ENCODE results near the gene GDI1. TPM values are rescaled to one million over a fixed set of nuclear protein-coding genes. Genes with fewer than 3 reads are reported as not detected.

The GDI1 gene
- total RNA-seq, 1 experiment from 2014 or later, result 116 TPM

DNA sequence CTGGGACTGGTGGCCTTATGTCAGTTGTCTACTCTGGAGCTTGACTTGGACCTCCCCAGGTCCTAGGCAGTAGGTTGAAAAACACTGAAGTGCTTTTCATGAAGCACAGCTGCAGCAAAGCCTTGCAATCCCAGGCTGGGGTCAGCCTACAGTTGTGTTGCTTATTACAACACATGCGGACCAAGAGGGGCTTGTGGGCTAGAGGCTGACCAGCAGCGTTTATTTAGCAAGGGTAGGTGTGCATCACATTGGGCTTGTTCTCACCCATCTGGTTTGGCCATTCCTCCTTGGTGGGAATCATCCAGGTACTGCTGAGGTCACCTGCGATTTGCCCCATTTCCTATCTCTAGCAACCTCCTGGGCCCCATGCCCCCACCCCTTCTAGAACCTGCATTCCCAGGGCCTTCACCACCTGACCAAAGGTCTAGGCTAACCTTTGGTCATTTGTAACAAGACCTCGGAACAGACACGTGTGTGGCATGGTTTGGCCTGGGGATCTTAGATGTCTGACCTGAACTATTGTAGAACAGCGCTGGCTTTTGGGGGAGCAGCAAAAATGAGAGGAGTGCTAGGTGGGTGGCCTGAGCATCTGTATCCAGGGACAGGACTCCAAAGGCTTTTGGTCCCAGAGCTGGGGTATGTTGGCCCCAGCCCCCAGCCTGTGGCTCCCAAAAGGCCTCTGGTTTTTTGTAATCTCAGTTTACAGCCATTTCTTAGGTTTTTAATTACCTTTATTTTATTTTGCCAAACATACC lies 35.7 kb upstream of the GDI1 start:
- peak overlapping the region; percentile 94; the same call in 1 of the 2 replicates for H3K4me2 ChIP-seq
- no peak overlapping the region for H3K4me3 ChIP-seq
- no TSS peak for BruUV-seq (replicated peaks)
- ChIA-PET POLR2A (ENCODE audit: unreplicated experiment) (interaction anchor here (0.6 to 1.1 kb wide), 3 partner anchors 51 to 126 kb away, joined by 3 to 5 read pairs (median 4); partner anchors contain the start of gene SLC10A3), CTCF (no interaction called here)
- intact Hi-C loops (cut with micrococcal nuclease; ENCODE audit: unreplicated experiment), result no loop called here
- DNase-seq, result peak in 1 of 2 experiments; percentile 61
- no peaks in the 10 kb centered on the region for H3K9me3 ChIP-seq (ENCODE audit: insufficient read depth, low read depth)
- H3K27ac ChIP-seq, result peak overlapping the region; percentile 97
- H3K4me1 ChIP-seq (replicated peaks; ENCODE audit: insufficient read depth), result peaks cover 7% of the 10 kb centered on the region
- peaks cover 47% of the 10 kb centered on the region for H3F3A ChIP-seq (ENCODE audit: insufficient read depth, low read depth)
- no peaks in the 10 kb centered on the region for H3K9me2 ChIP-seq (ENCODE audit: insufficient read depth)
- TF ChIP-seq EZH2 (IDR thresholded peaks at IDR 0.05; ENCODE audit: low read depth), result no peak
- TF ChIP-seq, protein P1, sequence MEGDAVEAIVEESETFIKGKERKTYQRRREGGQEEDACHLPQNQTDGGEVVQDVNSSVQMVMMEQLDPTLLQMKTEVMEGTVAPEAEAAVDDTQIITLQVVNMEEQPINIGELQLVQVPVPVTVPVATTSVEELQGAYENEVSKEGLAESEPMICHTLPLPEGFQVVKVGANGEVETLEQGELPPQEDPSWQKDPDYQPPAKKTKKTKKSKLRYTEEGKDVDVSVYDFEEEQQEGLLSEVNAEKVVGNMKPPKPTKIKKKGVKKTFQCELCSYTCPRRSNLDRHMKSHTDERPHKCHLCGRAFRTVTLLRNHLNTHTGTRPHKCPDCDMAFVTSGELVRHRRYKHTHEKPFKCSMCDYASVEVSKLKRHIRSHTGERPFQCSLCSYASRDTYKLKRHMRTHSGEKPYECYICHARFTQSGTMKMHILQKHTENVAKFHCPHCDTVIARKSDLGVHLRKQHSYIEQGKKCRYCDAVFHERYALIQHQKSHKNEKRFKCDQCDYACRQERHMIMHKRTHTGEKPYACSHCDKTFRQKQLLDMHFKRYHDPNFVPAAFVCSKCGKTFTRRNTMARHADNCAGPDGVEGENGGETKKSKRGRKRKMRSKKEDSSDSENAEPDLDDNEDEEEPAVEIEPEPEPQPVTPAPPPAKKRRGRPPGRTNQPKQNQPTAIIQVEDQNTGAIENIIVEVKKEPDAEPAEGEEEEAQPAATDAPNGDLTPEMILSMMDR (conservative IDR thresholded peaks at IDR 0.05), result no peak
- H4K20me1 ChIP-seq (ENCODE audit: insufficient read depth), result peaks cover 22% of the 10 kb centered on the region
- H3K79me2 ChIP-seq (ENCODE audit: low read depth), result peaks cover 24% of the 10 kb centered on the region
- H3K27me3 ChIP-seq (ENCODE audit: insufficient read depth, low read depth), result no peaks in the 10 kb centered on the region
- H2AFZ ChIP-seq, result no peak overlapping the region
- H3K36me3 ChIP-seq (ENCODE audit: low read depth), result peaks cover 20% of the 10 kb centered on the region

- H3K27ac ChIP-seq, result peak overlapping the region; percentile 97
- H3K79me2 ChIP-seq (ENCODE audit: low read depth), result peaks cover 24% of the 10 kb centered on the region
- ChIA-PET CTCF (no interaction called here), POLR2A (ENCODE audit: unreplicated experiment) (interaction anchor here (0.6 to 0.8 kb wide), 2 partner anchors 50 to 125 kb away, joined by 3 to 4 read pairs; no protein-coding TSS in a partner anchor)
- DNase-seq, result peak; percentile 29 to 51
- H4K20me1 ChIP-seq (ENCODE audit: insufficient read depth), result peaks cover 22% of the 10 kb centered on the region
- H3K9me3 ChIP-seq (ENCODE audit: insufficient read depth, low read depth), result no peaks in the 10 kb centered on the region
- BruUV-seq (replicated peaks), result no TSS peak
- no peak overlapping the region for H3K4me3 ChIP-seq
- intact Hi-C loops (cut with micrococcal nuclease; ENCODE audit: unreplicated experiment), result no loop called here
- no peaks in the 10 kb centered on the region for H3K27me3 ChIP-seq (ENCODE audit: insufficient read depth, low read depth)
- no peak overlapping the region for H2AFZ ChIP-seq
- H3K4me1 ChIP-seq (replicated peaks; ENCODE audit: insufficient read depth), result peaks cover 6% of the 10 kb centered on the region
- no peak for TF ChIP-seq EZH2 (IDR thresholded peaks at IDR 0.05; ENCODE audit: low read depth)
- TF ChIP-seq, protein P1 (conservative IDR thresholded peaks at IDR 0.05), result no peak
- H3F3A ChIP-seq (ENCODE audit: insufficient read depth, low read depth), result peaks cover 43% of the 10 kb centered on the region
- H3K9me2 ChIP-seq (ENCODE audit: insufficient read depth), result no peaks in the 10 kb centered on the region
- no peak overlapping the region for H3K4me2 ChIP-seq
- H3K36me3 ChIP-seq (ENCODE audit: low read depth), result peaks cover 20% of the 10 kb centered on the region
Measured at GRCh38 chrX:154401918-154402621, 34.9 kb upstream of the GDI1 start.

- 0 out of 2 replicates have a peak overlapping the region, but pooled peaks have one; percentile 32 for H3K27ac ChIP-seq
Measured at GRCh38 chrX:154402622-154403127, 34.3 kb upstream of the GDI1 start.

More at GRCh38 chrX:154402622-154403127, 34.3 kb upstream of the GDI1 start:
- H3K4me2 ChIP-seq, result no peak overlapping the region
- H3K79me2 ChIP-seq (ENCODE audit: low read depth), result peaks cover 24% of the 10 kb centered on the region
- H3K36me3 ChIP-seq (ENCODE audit: low read depth), result peaks cover 20% of the 10 kb centered on the region
- H4K20me1 ChIP-seq (ENCODE audit: insufficient read depth), result peaks cover 22% of the 10 kb centered on the region
- H3F3A ChIP-seq (ENCODE audit: insufficient read depth, low read depth), result peaks cover 42% of the 10 kb centered on the region
- intact Hi-C loops (cut with micrococcal nuclease; ENCODE audit: unreplicated experiment), result no loop called here
- DNase-seq, result no peak
- no TSS peak for BruUV-seq (replicated peaks)
- H2AFZ ChIP-seq, result no peak overlapping the region
- H3K4me1 ChIP-seq (replicated peaks; ENCODE audit: insufficient read depth), result peaks cover 6% of the 10 kb centered on the region
- CTCF ChIA-PET, result no interaction called here
- POLR2A ChIA-PET (ENCODE audit: unreplicated experiment), result no interaction called here
- H3K9me3 ChIP-seq (ENCODE audit: insufficient read depth, low read depth), result no peaks in the 10 kb centered on the region
- no peaks in the 10 kb centered on the region for H3K9me2 ChIP-seq (ENCODE audit: insufficient read depth)
- TF ChIP-seq, protein P1 (conservative IDR thresholded peaks at IDR 0.05), result no peak
- TF ChIP-seq EZH2 (IDR thresholded peaks at IDR 0.05; ENCODE audit: low read depth), result no peak
- no peaks in the 10 kb centered on the region for H3K27me3 ChIP-seq (ENCODE audit: insufficient read depth, low read depth)
- H3K4me3 ChIP-seq, result no peak overlapping the region

Measured in PC-9 (cell line).